ENCODE data around the gene PEBP1.

The PEBP1 gene

DNA sequence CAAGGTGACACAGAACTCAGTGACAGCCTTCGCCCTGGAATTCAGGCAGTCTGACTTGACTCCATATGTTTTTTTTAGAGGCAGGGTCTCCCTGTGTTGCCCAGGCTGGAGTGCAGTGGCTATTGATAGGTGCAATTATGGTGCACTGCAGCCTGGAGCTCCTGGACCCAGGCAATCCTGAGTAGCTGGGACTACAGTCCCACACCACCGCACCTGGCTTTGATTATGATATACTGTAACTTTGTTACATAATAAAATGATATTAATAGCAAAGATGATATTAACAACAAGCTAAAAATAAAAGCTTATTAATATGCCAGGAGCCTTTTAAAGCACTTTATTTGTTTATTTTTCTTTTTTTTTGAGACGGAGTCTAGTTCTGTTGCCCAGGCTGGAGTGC is 41.9 kb upstream of the PEBP1 start (continued):
- TF ChIP-seq, protein P1, sequence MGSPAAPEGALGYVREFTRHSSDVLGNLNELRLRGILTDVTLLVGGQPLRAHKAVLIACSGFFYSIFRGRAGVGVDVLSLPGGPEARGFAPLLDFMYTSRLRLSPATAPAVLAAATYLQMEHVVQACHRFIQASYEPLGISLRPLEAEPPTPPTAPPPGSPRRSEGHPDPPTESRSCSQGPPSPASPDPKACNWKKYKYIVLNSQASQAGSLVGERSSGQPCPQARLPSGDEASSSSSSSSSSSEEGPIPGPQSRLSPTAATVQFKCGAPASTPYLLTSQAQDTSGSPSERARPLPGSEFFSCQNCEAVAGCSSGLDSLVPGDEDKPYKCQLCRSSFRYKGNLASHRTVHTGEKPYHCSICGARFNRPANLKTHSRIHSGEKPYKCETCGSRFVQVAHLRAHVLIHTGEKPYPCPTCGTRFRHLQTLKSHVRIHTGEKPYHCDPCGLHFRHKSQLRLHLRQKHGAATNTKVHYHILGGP (tag by site-specific recombination; IDR thresholded peaks at IDR 0.05) = no peak
- TF ChIP-seq TRIM28 (IDR thresholded peaks at IDR 0.05; ENCODE audit: borderline replicate concordance, low read length) = no peak

DNA sequence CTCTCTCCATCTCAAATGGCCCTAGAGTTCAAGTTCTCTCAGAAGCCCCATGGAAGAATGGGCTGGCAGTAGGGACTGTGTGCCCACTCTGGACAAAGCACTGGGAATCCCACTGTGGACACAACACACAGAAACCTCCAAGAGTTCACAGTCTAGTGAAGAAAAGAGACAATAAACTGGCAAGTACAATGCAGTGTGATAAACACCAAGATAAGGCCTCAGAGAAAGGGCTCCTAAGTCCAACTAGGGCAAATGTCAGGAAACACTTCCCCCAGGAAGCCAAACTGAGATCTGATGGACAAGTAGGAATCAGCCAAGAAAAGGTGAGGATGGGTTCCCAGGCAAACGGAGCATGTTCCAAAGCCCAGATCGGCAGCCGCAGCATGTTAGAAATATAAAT is 37.5 kb upstream of the PEBP1 start:
- Histone ChIP-seq H3K9me3 (ENCODE audit: control insufficient read depth, insufficient read depth, low read depth, low read length) (no peaks in the 10 kb centered on the region), H3K4me3 (ENCODE audit: low read depth, low read length) (no peak overlapping the region), H3K36me3 (ENCODE audit: control insufficient read depth in 2 of 2, insufficient read depth in 1 of 2, low read length in 2 of 2) (no peaks in the 10 kb centered on the region; a peak in 1 of 3 replicates), H3K27ac (ENCODE audit: extremely low read depth, low read depth, low read length) (no peak overlapping the region), H3K4me1 (ENCODE audit: control insufficient read depth, insufficient read depth, low read length) (peaks cover 5% of the 10 kb centered on the region)
- POLR2A ChIA-PET = no interaction called here
- TF ChIP-seq ZNF549 (tag by site-specific recombination; IDR thresholded peaks at IDR 0.05) = no peak
- no peak for TF ChIP-seq KLF7 (tag by site-specific recombination; IDR thresholded peaks at IDR 0.05; ENCODE audit: borderline replicate concordance)
- TF ChIP-seq YY2 (tag by site-specific recombination; IDR thresholded peaks at IDR 0.05) = no peak
- TF ChIP-seq ZSCAN30 (tag by site-specific recombination; IDR thresholded peaks at IDR 0.05) = 0 out of 2 replicates have a peak, but pooled peaks have one; percentile 19
- no peak for TF ChIP-seq RBAK (tag by site-specific recombination; IDR thresholded peaks at IDR 0.05)
- TF ChIP-seq ZNF121 (tag by site-specific recombination; IDR thresholded peaks at IDR 0.05) = no peak
- no peak for TF ChIP-seq ZNF658 (tag by site-specific recombination; IDR thresholded peaks at IDR 0.05)
- no peak for TF ChIP-seq ZNF292 (tag by site-specific recombination; IDR thresholded peaks at IDR 0.05; ENCODE audit: borderline replicate concordance, low read depth)
- CTCF ChIA-PET = no interaction called here

DNA sequence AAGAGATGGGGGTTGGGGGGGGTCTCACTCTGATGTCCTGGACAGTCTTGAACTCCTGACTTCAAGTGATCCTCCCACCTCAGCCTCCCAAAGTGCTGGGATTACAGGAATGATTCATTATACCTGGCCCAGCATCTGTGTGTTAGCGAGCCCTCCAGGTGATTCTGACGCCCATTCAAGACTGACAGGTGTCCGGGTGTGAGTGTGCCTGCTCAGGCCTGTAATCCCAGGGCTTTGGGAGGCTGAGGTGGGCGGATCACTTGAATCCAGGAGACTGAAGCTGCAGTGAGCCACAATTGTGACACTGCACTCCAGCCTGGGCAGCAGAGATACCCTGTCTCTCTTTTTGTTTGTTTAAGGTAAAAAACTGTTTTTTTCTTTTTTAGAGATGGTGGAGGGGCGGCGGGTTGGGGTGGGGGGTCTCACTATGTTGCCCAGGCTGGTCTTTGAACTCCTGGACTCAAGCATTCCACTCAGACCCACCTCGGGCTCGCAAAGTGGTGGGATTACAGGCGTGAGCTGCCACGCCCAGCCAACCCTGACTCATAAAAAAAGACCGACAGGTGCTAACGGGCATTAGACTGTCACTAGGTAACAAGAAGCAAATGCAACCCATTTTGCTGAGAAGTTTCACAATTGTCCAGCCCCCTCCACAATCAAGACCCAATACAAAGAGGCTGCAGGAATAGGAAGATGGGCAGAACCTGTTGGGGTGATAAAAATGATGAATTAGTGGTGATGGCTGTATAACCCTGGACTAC is 36.8 kb upstream of the PEBP1 start:
- no peaks in the 10 kb centered on the region for H3K9me3 ChIP-seq (ENCODE audit: control insufficient read depth, insufficient read depth, low read depth, low read length)
- H3K4me1 ChIP-seq (ENCODE audit: control insufficient read depth, insufficient read depth, low read length) = peaks cover 5% of the 10 kb centered on the region
- H3K4me3 ChIP-seq (ENCODE audit: low read depth, low read length) = no peak overlapping the region
- H3K36me3 ChIP-seq (ENCODE audit: control insufficient read depth in 2 of 2, insufficient read depth in 1 of 2, low read length in 2 of 2) = no peaks in the 10 kb centered on the region; a peak in 1 of 3 replicates
- ChIA-PET CTCF (no interaction called here), POLR2A (no interaction called here)
- H3K27ac ChIP-seq (ENCODE audit: extremely low read depth, low read depth, low read length) = no peak overlapping the region
- TF ChIP-seq ZNF16 (tag by site-specific recombination; IDR thresholded peaks at IDR 0.05; ENCODE audit: low read depth) (no peak), ZNF335 (tag by site-specific recombination; conservative IDR thresholded peaks at IDR 0.05) (no peak), KLF1 (tag by site-specific recombination; IDR thresholded peaks at IDR 0.05) (peak; percentile 76), ZNF202 (tag by site-specific recombination; IDR thresholded peaks at IDR 0.05; ENCODE audit: borderline replicate concordance) (no peak), ZNF501 (tag by site-specific recombination; IDR thresholded peaks at IDR 0.05) (no peak), ZNF623 (tag by site-specific recombination; IDR thresholded peaks at IDR 0.05) (no peak), ZNF155 (tag by site-specific recombination; IDR thresholded peaks at IDR 0.05) (no peak), ZNF239 (tag by site-specific recombination; IDR thresholded peaks at IDR 0.05) (no peak), ZNF433 (tag by site-specific recombination; IDR thresholded peaks at IDR 0.05; ENCODE audit: low read depth) (no peak), FEZF1 (tag by site-specific recombination; IDR thresholded peaks at IDR 0.05) (no peak), ZNF514 (tag by site-specific recombination; IDR thresholded peaks at IDR 0.05) (no peak), SCRT2 (tag by site-specific recombination; IDR thresholded peaks at IDR 0.05) (peak; percentile 59), ZNF112 (tag by site-specific recombination; IDR thresholded peaks at IDR 0.05) (no peak), ZNF121 (tag by site-specific recombination; IDR thresholded peaks at IDR 0.05) (0 out of 2 replicates have a peak, but pooled peaks have one; percentile 33), ZNF221 (tag by site-specific recombination; IDR thresholded peaks at IDR 0.05; ENCODE audit: borderline replicate concordance) (no peak), SCRT1 (tag by site-specific recombination; IDR thresholded peaks at IDR 0.05; ENCODE audit: borderline replicate concordance) (peak; percentile 38; the same call in 1 of the 2 replicates), SP2 (tag by site-specific recombination; IDR thresholded peaks at IDR 0.05) (peak; percentile 19; the same call in 1 of the 2 replicates)
- TF ChIP-seq, protein P2, sequence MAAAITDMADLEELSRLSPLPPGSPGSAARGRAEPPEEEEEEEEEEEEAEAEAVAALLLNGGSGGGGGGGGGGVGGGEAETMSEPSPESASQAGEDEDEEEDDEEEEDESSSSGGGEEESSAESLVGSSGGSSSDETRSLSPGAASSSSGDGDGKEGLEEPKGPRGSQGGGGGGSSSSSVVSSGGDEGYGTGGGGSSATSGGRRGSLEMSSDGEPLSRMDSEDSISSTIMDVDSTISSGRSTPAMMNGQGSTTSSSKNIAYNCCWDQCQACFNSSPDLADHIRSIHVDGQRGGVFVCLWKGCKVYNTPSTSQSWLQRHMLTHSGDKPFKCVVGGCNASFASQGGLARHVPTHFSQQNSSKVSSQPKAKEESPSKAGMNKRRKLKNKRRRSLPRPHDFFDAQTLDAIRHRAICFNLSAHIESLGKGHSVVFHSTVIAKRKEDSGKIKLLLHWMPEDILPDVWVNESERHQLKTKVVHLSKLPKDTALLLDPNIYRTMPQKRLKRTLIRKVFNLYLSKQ (tag by site-specific recombination; IDR thresholded peaks at IDR 0.05; ENCODE audit: borderline replicate concordance) = no peak
- TF ChIP-seq, protein P3, sequence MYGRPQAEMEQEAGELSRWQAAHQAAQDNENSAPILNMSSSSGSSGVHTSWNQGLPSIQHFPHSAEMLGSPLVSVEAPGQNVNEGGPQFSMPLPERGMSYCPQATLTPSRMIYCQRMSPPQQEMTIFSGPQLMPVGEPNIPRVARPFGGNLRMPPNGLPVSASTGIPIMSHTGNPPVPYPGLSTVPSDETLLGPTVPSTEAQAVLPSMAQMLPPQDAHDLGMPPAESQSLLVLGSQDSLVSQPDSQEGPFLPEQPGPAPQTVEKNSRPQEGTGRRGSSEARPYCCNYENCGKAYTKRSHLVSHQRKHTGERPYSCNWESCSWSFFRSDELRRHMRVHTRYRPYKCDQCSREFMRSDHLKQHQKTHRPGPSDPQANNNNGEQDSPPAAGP (tag by site-specific recombination; IDR thresholded peaks at IDR 0.05) = 0 out of 2 replicates have a peak, but pooled peaks have one; percentile 18
- TF ChIP-seq, protein P1 (tag by site-specific recombination; IDR thresholded peaks at IDR 0.05) = no peak
